ENCODE results near the gene TYW1. TPM values are rescaled to one million over a fixed set of nuclear protein-coding genes. Genes with fewer than 3 reads are reported as not detected.
"Not testable (repeated sequence)": the region's sequence is repeated elsewhere in the genome, so short reads cannot be mapped to it uniquely, and the experiment has no call there.

TYW1 gene
- total and polyA plus RNA-seq, 7 donors, result 3.0 to 47.2 (median 14.3) TPM

- 85 to 93% methylated on average over 2 of the region's 2 CpGs for WGBS, 2 donors
- H3K27me3 ChIP-seq; H3K27ac ChIP-seq; H3K9me3 ChIP-seq; intact Hi-C loops (cut with DNase I); DNase-seq; H3K4me1 ChIP-seq; H3K4me3 ChIP-seq; H3K36me3 ChIP-seq: not testable (repeated sequence)
These were observed 226.9 kb downstream of the TYW1 start for GRCh38 chr7:67223551-67223950.

GRCh38 chr7:67226340-67226907 is 229.8 kb downstream of the TYW1 start:
- H3K4me3 ChIP-seq; H3K27ac ChIP-seq; H3K9me3 ChIP-seq; H3K36me3 ChIP-seq; DNase-seq; H3K4me1 ChIP-seq; intact Hi-C loops (cut with DNase I); H3K27me3 ChIP-seq: not testable (repeated sequence)
- 75 to 86% methylated on average over 5 of the region's 5 CpGs for WGBS, 2 donors

DNA sequence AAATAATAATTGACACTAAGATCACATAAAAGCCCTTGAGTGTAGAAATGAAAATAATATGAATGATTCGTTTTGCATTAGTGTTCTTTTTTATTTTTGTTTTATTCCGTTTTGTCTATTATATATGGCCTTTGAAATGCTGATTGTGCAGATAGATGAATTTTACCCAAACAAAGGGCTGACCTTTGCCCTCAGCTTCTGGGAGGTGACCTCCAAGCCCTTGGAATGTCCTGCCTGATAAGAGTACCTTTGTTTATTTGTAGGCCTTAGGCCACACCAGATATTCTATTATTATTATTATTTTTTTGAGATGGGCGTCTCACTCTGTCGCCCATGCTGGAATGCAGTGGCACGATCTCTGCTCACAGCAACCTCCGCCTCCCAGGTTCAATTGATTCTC is 230.3 kb downstream of the TYW1 start:
- DNase-seq; H3K4me3 ChIP-seq; H3K27ac ChIP-seq; H3K36me3 ChIP-seq; H3K4me1 ChIP-seq; intact Hi-C loops (cut with DNase I); H3K9me3 ChIP-seq; H3K27me3 ChIP-seq: not testable (repeated sequence)
- WGBS, 2 donors, result 94 to 98% methylated on average over 6 of the region's 6 CpGs

- DNase-seq; H3K27me3 ChIP-seq; H3K9me3 ChIP-seq; H3K27ac ChIP-seq; intact Hi-C loops (cut with DNase I); H3K4me3 ChIP-seq; H3K4me1 ChIP-seq; H3K36me3 ChIP-seq: not testable (repeated sequence)
- 95 to 97% methylated on average over 9 of the region's 9 CpGs for WGBS, 2 donors
These were observed 232.4 kb downstream of the TYW1 start for GRCh38 chr7:67229018-67229417.

DNA sequence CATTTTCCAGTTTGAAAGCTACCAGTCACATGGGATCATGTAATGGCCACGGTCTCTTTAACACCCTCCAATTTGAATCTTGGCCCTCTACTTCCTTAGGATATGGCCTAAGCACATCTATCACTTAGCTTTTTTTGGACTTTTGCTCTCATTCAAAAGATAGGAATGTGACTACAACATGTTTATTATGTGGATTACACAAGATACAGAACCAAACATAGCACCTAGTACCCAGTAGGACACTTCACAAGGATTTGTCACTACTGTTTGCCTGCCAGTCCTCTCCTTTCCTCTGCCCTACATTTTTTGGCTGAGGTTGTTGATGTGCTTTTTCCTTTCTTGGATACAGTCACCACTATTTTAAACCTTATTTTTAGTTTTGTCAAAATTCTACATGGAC is 233.4 kb downstream of the TYW1 start:
- DNase-seq; intact Hi-C loops (cut with DNase I); H3K27me3 ChIP-seq; H3K27ac ChIP-seq; H3K36me3 ChIP-seq; H3K4me1 ChIP-seq; H3K4me3 ChIP-seq; H3K9me3 ChIP-seq: not testable (repeated sequence)
- WGBS, 2 donors, result 85 to 90% methylated on average over 1 of the region's 1 CpG

DNA sequence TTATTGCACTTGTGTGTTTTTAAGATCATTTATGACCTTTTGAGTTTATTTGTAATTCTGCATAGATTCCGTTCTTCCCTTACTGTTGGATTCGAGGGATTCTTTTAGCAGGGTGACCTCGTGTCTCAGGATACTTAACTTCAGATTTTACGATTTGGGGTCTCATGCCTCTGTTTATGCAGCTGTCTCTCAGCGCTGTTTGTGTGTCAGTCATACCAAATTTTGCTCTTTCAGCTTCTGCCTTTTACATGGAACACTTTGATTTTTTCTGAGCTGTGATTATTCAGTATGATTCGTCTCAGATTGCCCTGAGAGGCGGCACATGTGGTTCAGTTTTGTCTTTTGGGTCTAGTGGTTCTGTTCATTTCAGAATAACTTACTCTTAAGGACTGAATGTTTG is 236.9 kb downstream of the TYW1 start:
- H3K27ac ChIP-seq; H3K4me3 ChIP-seq; H3K9me3 ChIP-seq; H3K27me3 ChIP-seq; H3K4me1 ChIP-seq; DNase-seq; H3K36me3 ChIP-seq; intact Hi-C loops (cut with DNase I): not testable (repeated sequence)
- WGBS, 2 donors, result 88 to 93% methylated on average over 7 of the region's 7 CpGs

DNA sequence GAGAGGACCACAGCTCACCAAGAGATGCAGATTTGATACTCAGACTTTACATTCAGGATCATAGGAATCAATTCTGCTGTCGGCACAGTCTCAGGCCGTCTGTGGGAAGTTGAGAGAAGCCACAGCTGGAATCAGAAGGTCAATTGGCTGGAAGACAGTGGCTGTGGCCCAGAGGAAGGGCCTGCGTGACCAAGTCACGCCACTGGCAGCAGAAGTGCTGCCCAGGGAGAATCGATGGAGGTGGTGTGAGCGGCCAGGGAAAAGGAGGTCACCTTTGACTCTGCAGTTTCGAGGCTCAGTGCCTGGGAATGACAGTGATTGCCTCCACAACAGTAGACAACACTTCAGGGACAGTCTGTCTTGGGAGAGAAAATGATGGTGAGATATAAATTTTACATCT is 239.6 kb downstream of the TYW1 start:
- 86 to 91% methylated on average over 7 of the region's 7 CpGs for WGBS, 2 donors
- H3K4me3 ChIP-seq; H3K27ac ChIP-seq; H3K27me3 ChIP-seq; DNase-seq; H3K9me3 ChIP-seq; H3K4me1 ChIP-seq; intact Hi-C loops (cut with DNase I); H3K36me3 ChIP-seq: not testable (repeated sequence)

DNA sequence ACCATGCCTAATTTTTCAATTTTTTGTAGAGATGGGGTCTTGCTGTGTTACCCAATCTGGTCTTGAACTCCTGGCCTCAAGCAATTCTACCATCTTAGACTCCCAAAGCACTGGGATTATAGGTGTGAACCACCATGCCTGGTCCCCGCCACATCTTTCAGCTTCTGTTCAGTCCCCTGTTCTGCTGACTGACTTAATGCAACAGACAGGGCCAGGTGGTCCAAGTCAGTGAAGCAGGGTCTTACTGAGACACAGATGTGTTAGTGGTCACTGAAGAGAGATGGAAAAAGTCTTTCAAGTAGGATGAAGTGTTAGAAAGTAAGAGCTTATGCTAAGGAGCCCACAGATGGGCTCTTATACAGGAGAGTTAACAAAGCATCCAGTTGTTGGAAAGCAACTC is 246.2 kb downstream of the TYW1 start:
- H3K27ac ChIP-seq; H3K36me3 ChIP-seq; H3K4me1 ChIP-seq; intact Hi-C loops (cut with DNase I); H3K9me3 ChIP-seq; H3K4me3 ChIP-seq; H3K27me3 ChIP-seq; DNase-seq: not testable (repeated sequence)
- 98 to 100% methylated on average over 1 of the region's 1 CpG for WGBS, 2 donors

GRCh38 chr7:67248364-67248763 is 251.7 kb downstream of the TYW1 start:
- H3K36me3 ChIP-seq; H3K27ac ChIP-seq; H3K27me3 ChIP-seq; H3K4me1 ChIP-seq; DNase-seq; H3K9me3 ChIP-seq; intact Hi-C loops (cut with DNase I); H3K4me3 ChIP-seq: not testable (repeated sequence)
- 98% methylated on average over 4 of the region's 5 CpGs for WGBS, 2 donors

DNA sequence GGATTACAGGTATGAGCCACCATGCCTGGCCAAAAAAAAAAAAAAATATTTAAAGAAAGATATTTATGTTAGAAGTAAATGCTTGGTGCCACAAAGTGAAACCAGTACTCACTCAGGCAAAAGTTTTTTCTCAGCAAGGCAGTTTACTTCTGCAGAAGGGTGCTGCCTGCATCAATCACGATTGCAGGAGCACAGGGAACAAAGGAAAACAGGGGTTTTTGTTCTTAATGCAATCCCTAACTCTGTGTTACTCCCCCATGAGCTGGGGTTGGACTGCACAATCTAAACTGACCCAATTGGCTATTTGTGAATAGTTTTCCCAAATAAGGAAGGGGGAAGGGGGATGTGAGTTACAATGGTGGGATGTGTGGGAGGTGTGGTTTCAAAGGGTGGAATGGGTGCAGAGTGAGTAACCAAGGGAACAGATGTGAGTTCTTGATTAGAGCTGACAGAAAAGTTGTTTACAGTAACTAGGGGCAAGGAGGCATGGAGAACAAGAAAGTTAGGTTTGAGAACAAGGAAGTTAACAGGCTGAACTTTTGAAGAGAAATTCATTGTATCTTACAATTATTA is 255.4 kb downstream of the TYW1 start:
- DNase-seq, result no peak
- Histone ChIP-seq H3K36me3 (peaks cover 0 to 5% (median 0%) of the 10 kb centered on the region in 4 donors), H3K4me3 (no peak overlapping the region), H3K9me3 (peaks cover 0 to 8% (median 4%) of the 10 kb centered on the region in 4 donors), H3K27ac (no peak overlapping the region), H3K27me3 (no peaks in the 10 kb centered on the region), H3K4me1 (no peaks in the 10 kb centered on the region)
- 89 to 94% methylated on average over 1 of the region's 1 CpG for WGBS, 2 donors
- intact Hi-C loops (cut with DNase I), result no loop called here
- TF ChIP-seq POLR2AphosphoS5 (IDR thresholded peaks at IDR 0.05), result no peak
- no peak for TF ChIP-seq EP300 (IDR thresholded peaks at IDR 0.05)
- TF ChIP-seq POLR2A (IDR thresholded peaks at IDR 0.05), result no peak
- TF ChIP-seq, protein P1, sequence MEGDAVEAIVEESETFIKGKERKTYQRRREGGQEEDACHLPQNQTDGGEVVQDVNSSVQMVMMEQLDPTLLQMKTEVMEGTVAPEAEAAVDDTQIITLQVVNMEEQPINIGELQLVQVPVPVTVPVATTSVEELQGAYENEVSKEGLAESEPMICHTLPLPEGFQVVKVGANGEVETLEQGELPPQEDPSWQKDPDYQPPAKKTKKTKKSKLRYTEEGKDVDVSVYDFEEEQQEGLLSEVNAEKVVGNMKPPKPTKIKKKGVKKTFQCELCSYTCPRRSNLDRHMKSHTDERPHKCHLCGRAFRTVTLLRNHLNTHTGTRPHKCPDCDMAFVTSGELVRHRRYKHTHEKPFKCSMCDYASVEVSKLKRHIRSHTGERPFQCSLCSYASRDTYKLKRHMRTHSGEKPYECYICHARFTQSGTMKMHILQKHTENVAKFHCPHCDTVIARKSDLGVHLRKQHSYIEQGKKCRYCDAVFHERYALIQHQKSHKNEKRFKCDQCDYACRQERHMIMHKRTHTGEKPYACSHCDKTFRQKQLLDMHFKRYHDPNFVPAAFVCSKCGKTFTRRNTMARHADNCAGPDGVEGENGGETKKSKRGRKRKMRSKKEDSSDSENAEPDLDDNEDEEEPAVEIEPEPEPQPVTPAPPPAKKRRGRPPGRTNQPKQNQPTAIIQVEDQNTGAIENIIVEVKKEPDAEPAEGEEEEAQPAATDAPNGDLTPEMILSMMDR (IDR thresholded peaks at IDR 0.05), result no peak

DNA sequence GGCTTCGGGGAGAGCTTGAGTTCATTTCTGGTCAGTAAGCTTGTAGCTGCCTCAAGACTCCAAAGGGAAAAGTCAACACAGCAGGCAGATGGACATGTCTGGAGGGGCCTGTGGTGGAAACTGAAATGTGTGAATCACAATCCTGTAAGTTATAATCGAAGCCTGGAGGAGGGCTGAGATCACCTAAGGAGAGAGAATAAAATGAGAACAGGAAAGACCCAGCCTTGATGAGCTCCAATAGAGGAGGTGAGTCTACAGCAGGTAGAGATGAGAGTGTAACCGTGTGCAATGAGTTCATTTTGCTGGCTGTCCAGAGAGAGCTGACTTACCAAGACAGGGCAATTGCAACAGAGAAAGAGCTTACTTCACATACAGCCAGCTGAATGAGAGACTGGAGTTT is 258.4 kb downstream of the TYW1 start:
- DNase-seq; intact Hi-C loops (cut with DNase I); H3K27ac ChIP-seq; H3K4me1 ChIP-seq; H3K36me3 ChIP-seq; H3K27me3 ChIP-seq; H3K9me3 ChIP-seq; H3K4me3 ChIP-seq: not testable (repeated sequence)
- WGBS, 2 donors, result 95 to 97% methylated on average over 2 of the region's 3 CpGs

DNA sequence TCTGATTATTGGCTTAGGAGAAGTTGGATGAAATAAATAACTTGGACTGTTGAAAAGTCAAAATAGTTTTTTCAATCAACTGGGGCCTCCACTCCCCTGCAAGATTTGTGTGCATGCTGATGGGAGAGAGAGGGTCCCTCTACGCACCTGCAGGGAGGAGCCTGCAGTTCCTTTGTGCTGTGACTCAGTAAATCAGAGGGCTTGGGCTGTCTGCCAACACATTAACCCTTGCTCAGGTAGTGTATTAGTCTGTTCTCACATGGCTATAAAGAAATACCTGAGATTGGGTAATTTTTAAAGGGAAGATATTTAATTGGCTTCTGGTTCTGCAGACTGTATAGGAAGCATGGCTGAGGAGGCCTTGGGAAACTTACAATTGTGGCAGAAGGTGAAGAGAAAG is 261.1 kb downstream of the TYW1 start:
- intact Hi-C loops (cut with DNase I); H3K4me3 ChIP-seq; DNase-seq; H3K9me3 ChIP-seq; H3K27me3 ChIP-seq; H3K27ac ChIP-seq; H3K4me1 ChIP-seq; H3K36me3 ChIP-seq: not testable (repeated sequence)
- WGBS, 2 donors, result 25 to 61% methylated on average over 1 of the region's 1 CpG
